ENCODE measurements around the gene MAT2A.

The MAT2A gene

DNA sequence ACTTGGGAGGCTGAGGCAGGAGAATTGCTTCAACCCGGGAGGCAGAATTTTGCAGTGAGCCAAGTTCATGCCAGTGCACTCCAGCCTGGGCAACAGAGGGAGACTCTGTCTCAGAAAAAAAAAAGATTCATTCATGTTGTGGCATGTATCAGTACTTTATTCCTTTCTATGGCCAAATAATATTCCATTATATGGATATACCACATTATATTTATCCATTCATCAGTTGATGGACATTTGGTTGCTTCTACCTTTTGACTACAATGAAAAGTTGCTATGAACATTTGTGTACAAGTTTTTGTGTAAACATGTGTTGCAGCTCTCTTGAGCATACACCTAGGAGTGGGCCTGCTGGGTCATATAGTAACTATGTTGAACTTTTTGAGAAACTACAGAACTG lies 9.2 kb upstream of the MAT2A start:
- no peak for ATAC-seq
- peak; percentile 94 for TF ChIP-seq ZNF8 (CRISPR knock-in tag; IDR thresholded peaks at IDR 0.05)
- no peak for TF ChIP-seq ARNTL (CRISPR knock-in tag; IDR thresholded peaks at IDR 0.05; ENCODE audit: borderline replicate concordance, low read depth)

DNA sequence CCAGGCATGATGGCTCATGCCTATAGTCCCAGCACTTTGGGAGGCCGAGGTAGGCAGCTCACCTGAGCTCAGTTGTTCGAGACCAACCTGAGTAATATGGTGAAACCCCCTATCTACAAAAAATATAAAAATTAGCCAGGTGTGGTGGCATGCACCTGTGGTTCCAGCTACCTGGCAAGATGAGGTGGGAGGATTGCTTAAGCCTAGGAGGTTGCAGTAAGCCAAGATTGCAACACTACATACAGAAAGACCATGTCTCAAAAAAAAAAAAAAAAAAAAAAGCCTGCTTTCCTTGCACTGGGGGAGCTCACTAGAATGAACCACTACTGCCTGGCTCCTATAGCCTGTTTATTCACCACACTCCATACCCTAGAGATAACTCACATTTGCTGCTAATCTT lies 7.4 kb upstream of the MAT2A start:
- no peak for ATAC-seq
- TF ChIP-seq ZNF70 (CRISPR knock-in tag; IDR thresholded peaks at IDR 0.05) (no peak), OSR1 (CRISPR knock-in tag; IDR thresholded peaks at IDR 0.05) (no peak), ARNTL (CRISPR knock-in tag; IDR thresholded peaks at IDR 0.05; ENCODE audit: borderline replicate concordance, low read depth) (no peak), SNAI2 (CRISPR knock-in tag; IDR thresholded peaks at IDR 0.05) (no peak), ZFP3 (CRISPR knock-in tag; IDR thresholded peaks at IDR 0.05) (no peak), ZC3H10 (CRISPR knock-in tag; IDR thresholded peaks at IDR 0.05) (no peak), BACH2 (CRISPR knock-in tag; IDR thresholded peaks at IDR 0.05; ENCODE audit: borderline replicate concordance) (no peak), TCF4 (CRISPR knock-in tag; IDR thresholded peaks at IDR 0.05; ENCODE audit: borderline replicate concordance) (no peak), CSDC2 (CRISPR knock-in tag; IDR thresholded peaks at IDR 0.05) (no peak), ZNF565 (CRISPR knock-in tag; conservative IDR thresholded peaks at IDR 0.05; ENCODE audit: low read depth) (no peak), RARB (CRISPR knock-in tag; IDR thresholded peaks at IDR 0.05) (no peak), ESRRG (CRISPR knock-in tag; IDR thresholded peaks at IDR 0.05) (no peak), ZNF8 (CRISPR knock-in tag; IDR thresholded peaks at IDR 0.05) (no peak), PPARA (CRISPR knock-in tag; IDR thresholded peaks at IDR 0.05; ENCODE audit: borderline replicate concordance) (no peak), ISL1 (CRISPR knock-in tag; IDR thresholded peaks at IDR 0.05) (no peak), TOX (CRISPR knock-in tag; IDR thresholded peaks at IDR 0.05; ENCODE audit: borderline replicate concordance) (no peak)
- TF ChIP-seq, protein P1, sequence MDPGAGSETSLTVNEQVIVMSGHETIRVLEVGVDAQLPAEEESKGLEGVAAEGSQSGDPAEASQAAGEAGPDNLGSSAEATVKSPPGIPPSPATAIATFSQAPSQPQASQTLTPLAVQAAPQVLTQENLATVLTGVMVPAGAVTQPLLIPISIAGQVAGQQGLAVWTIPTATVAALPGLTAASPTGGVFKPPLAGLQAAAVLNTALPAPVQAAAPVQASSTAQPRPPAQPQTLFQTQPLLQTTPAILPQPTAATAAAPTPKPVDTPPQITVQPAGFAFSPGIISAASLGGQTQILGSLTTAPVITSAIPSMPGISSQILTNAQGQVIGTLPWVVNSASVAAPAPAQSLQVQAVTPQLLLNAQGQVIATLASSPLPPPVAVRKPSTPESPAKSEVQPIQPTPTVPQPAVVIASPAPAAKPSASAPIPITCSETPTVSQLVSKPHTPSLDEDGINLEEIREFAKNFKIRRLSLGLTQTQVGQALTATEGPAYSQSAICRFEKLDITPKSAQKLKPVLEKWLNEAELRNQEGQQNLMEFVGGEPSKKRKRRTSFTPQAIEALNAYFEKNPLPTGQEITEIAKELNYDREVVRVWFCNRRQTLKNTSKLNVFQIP (CRISPR knock-in tag; IDR thresholded peaks at IDR 0.05; ENCODE audit: borderline replicate concordance, low read depth), result no peak
- TF ChIP-seq, protein P2, sequence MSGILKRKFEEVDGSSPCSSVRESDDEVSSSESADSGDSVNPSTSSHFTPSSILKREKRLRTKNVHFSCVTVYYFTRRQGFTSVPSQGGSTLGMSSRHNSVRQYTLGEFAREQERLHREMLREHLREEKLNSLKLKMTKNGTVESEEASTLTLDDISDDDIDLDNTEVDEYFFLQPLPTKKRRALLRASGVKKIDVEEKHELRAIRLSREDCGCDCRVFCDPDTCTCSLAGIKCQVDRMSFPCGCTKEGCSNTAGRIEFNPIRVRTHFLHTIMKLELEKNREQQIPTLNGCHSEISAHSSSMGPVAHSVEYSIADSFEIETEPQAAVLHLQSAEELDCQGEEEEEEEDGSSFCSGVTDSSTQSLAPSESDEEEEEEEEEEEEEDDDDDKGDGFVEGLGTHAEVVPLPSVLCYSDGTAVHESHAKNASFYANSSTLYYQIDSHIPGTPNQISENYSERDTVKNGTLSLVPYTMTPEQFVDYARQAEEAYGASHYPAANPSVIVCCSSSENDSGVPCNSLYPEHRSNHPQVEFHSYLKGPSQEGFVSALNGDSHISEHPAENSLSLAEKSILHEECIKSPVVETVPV (CRISPR knock-in tag; IDR thresholded peaks at IDR 0.05), result no peak
- TF ChIP-seq, protein P3, sequence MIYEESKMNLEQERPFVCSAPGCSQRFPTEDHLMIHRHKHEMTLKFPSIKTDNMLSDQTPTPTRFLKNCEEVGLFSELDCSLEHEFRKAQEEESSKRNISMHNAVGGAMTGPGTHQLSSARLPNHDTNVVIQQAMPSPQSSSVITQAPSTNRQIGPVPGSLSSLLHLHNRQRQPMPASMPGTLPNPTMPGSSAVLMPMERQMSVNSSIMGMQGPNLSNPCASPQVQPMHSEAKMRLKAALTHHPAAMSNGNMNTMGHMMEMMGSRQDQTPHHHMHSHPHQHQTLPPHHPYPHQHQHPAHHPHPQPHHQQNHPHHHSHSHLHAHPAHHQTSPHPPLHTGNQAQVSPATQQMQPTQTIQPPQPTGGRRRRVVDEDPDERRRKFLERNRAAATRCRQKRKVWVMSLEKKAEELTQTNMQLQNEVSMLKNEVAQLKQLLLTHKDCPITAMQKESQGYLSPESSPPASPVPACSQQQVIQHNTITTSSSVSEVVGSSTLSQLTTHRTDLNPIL (CRISPR knock-in tag; IDR thresholded peaks at IDR 0.05; ENCODE audit: low read depth), result no peak
- TF ChIP-seq, protein P4, sequence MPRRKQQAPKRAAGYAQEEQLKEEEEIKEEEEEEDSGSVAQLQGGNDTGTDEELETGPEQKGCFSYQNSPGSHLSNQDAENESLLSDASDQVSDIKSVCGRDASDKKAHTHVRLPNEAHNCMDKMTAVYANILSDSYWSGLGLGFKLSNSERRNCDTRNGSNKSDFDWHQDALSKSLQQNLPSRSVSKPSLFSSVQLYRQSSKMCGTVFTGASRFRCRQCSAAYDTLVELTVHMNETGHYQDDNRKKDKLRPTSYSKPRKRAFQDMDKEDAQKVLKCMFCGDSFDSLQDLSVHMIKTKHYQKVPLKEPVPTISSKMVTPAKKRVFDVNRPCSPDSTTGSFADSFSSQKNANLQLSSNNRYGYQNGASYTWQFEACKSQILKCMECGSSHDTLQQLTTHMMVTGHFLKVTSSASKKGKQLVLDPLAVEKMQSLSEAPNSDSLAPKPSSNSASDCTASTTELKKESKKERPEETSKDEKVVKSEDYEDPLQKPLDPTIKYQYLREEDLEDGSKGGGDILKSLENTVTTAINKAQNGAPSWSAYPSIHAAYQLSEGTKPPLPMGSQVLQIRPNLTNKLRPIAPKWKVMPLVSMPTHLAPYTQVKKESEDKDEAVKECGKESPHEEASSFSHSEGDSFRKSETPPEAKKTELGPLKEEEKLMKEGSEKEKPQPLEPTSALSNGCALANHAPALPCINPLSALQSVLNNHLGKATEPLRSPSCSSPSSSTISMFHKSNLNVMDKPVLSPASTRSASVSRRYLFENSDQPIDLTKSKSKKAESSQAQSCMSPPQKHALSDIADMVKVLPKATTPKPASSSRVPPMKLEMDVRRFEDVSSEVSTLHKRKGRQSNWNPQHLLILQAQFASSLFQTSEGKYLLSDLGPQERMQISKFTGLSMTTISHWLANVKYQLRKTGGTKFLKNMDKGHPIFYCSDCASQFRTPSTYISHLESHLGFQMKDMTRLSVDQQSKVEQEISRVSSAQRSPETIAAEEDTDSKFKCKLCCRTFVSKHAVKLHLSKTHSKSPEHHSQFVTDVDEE (CRISPR knock-in tag; IDR thresholded peaks at IDR 0.05), result no peak

DNA sequence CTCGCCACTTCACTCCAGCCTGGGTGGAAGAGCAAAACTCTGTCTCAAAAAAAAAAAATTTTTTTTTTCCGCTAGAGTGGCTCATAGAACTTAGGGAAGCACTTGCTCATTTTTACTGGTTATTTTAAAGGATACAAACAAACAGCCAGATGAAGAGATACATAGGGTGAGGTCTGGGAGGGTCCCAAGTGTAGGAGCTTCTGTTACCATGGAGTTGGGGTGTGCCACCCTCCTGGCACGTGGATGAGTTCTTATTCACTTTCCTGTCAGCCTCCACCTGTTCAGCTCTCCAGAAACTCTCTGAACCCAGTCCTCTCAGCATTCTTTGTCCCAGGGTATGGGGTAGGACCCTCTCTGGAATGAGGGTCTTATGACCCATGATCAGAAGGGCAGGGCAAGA lies 4.9 kb upstream of the MAT2A start:
- TF ChIP-seq GLIS3 (CRISPR knock-in tag; IDR thresholded peaks at IDR 0.05) (no peak), PPARA (CRISPR knock-in tag; IDR thresholded peaks at IDR 0.05; ENCODE audit: borderline replicate concordance) (no peak), TOX (CRISPR knock-in tag; IDR thresholded peaks at IDR 0.05; ENCODE audit: borderline replicate concordance) (no peak), ZNF70 (CRISPR knock-in tag; IDR thresholded peaks at IDR 0.05) (no peak)
- TF ChIP-seq, protein P2 (CRISPR knock-in tag; IDR thresholded peaks at IDR 0.05), result no peak
- TF ChIP-seq, protein P1 (CRISPR knock-in tag; IDR thresholded peaks at IDR 0.05; ENCODE audit: borderline replicate concordance, low read depth), result no peak
- no peak for ATAC-seq

Measured in SK-N-SH treated with all-trans-retinoic acid at 6 μM for 48 hours (cell line).